Central memory CD8-positive, alpha-beta T cell (primary cell): Measurements from ENCODE around the gene KDM4B.
"Not testable (repeated sequence)": the region's sequence is repeated elsewhere in the genome, so short reads cannot be mapped to it uniquely, and the experiment has no call there.

ENCODE experiments used
- ATAC-seq: fragments of 150-1000 bp; cut with Tn5 transposase; replicated peaks from 2 replicates; pipeline ENCODE4 v1.10.0; 2022; ENCODE audit warnings: mild to moderate bottlenecking, moderate FRiP score, moderate number of reproducible peaks; ENCODE audit not compliant: poor library complexity, severe bottlenecking; ENCODE audit errors: extremely low read depth
- DNase-seq, 2 donors: peaks; one replicate each; pipeline ENCODE4 v3.0.0; 2021; ENCODE audit warnings: low spot score in 2 of 2
- H3K27ac Mint-ChIP-seq: one replicate; pipeline ENCODE4 v1.8.0; 2022; ENCODE audit warnings: low read depth, mild to moderate bottlenecking, moderate library complexity, mixed read lengths
- H3K27me3 Mint-ChIP-seq: one replicate; pipeline ENCODE4 v1.8.0; 2022; ENCODE audit warnings: mixed read lengths
- H3K36me3 Mint-ChIP-seq: one replicate; pipeline ENCODE4 v1.8.0; 2022; ENCODE audit warnings: mild to moderate bottlenecking, moderate library complexity, mixed read lengths; ENCODE audit not compliant: insufficient read depth
- H3K4me1 Mint-ChIP-seq: one replicate; pipeline ENCODE4 v1.8.0; 2022; ENCODE audit warnings: mixed read lengths
- H3K4me3 Mint-ChIP-seq: one replicate; pipeline ENCODE4 v1.8.0; 2022; ENCODE audit warnings: mild to moderate bottlenecking, moderate library complexity, mixed read lengths
- H3K9me3 Mint-ChIP-seq: one replicate; pipeline ENCODE4 v1.8.0; 2022; ENCODE audit warnings: mixed read lengths

The KDM4B gene

DNA sequence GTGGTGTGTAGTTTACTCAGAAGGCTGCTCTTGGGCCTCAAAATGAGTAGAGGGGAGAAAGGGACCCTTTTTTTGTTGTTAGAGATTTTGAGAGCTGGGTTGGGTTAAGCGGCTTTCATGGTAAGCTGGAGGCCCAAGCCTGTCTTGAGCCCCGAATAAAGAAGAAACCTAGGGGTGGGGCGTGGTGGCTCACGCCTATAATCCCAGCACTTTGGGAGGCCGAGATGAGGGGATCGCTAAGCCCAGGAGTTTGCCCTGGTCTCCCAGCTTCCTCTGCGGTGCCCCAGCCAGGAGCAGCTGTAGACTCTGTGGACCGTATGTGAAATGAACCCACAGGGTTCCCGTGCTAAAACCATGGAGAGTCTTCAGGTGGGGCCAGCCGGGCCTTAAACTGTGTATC lies 56.1 kb downstream of the KDM4B start:
- Mint-ChIP-seq H3K27me3 (no peaks in the 10 kb centered on the region), H3K4me3 (no peak overlapping the region), H3K36me3 (peaks cover 2% of the 10 kb centered on the region), H3K27ac (no peak overlapping the region), H3K4me1 (peaks cover 17% of the 10 kb centered on the region), H3K9me3 (no peaks in the 10 kb centered on the region)
- DNase-seq (no peak), ATAC-seq (no peak)

DNA sequence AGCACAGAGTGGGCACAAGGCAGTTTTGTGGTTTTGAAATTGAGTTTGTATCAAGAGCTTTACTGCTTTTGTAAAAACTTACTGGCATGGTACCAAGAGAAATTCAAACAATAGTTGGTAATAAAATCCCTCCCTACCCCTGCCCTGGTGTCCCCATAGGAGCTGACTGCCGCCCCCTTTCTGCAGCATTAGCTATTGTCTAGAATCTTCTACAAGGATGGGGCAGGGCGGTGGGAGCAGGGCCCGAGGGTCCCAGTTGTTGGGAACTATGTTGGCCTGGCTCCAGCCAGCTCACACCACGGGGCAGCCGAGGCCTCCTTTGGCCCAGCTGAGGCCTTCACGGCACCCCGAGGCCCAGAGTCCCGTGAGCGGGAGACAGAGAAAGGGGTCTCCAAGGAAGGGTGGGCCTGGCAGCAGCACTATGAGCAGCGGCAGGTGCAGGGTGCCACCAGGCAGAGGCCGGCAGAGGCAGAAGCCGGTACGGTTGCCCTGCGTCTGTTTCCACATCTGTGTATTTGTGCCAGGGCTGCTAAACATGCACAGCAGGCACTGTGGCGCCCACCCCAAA lies 57.9 kb downstream of the KDM4B start:
- Mint-ChIP-seq H3K27me3 (no peaks in the 10 kb centered on the region), H3K9me3 (no peaks in the 10 kb centered on the region), H3K36me3 (peaks cover 2% of the 10 kb centered on the region), H3K27ac (no peak overlapping the region), H3K4me1 (peaks cover 17% of the 10 kb centered on the region), H3K4me3 (no peak overlapping the region)
- no peak for DNase-seq
- no peak for ATAC-seq

- Mint-ChIP-seq H3K27me3 (no peaks in the 10 kb centered on the region), H3K27ac (peak overlapping the region; percentile 3), H3K4me1 (peaks cover 11% of the 10 kb centered on the region), H3K9me3 (no peaks in the 10 kb centered on the region), H3K36me3 (peaks cover 5% of the 10 kb centered on the region), H3K4me3 (no peak overlapping the region)
- DNase-seq (no peak), ATAC-seq (no peak)
Observed at GRCh38 chr19:5028229-5028886, 59.4 kb downstream of the KDM4B start.

DNA sequence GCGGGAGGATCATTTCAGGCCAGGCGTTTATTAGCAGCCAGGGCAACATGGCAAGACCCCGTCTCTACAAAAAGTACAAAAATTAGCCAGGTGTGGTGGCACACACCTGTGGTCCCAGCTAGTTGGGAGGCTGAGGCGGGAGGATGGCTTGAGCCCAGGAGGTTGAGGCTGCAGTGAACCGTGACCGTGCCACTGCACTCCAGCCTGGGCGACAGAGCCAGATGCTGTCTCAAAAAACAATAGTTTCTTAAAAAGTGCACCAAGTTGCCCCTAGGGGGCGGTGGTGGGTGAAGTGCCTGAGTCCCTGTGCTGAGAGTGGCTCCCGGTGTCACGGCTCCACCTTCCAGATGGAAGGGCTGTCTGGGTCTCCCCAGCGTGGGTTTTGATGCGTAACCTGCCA lies 60.7 kb downstream of the KDM4B start:
- not testable (repeated sequence) for H3K9me3 Mint-ChIP-seq, H3K4me3 Mint-ChIP-seq, H3K27ac Mint-ChIP-seq, H3K27me3 Mint-ChIP-seq
- peaks cover 11% of the 10 kb centered on the region for H3K36me3 Mint-ChIP-seq
- peak; percentile 47 for ATAC-seq
- peak; percentile 46 to 50 for DNase-seq
- H3K4me1 Mint-ChIP-seq: peaks cover 11% of the 10 kb centered on the region

DNA sequence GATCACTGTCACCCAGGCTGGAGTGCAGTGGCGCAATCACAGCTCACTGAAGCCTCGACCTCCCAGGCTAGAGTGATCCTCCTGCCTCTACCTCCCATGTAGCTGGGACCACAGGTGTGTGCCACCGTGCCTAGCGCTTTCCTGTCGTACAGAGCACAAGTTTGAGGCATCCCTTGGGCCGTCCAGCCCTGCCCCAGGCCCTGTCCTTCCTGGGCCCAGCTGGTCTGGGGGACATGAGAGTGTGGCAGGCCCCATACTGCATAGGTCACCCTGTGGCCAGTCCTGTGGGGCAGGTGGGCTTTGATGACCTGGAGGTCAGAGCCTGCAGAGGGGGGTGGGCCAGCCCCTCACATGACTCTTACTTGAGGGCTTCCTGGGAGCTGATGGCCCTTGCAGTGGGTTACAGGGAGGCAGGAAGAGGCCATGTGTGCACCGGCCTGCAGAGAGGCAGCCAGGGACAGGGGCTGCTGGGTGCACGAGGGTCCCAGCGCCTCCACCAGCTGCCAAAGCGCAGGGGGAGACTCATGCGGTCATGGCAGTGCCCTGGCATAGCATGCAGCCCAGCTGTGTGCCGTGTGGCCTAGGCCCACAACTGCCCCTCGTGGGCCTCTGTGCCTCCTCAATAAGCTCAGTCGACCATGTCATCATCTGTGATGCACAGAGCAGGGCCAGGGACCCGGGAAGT lies 61.4 kb downstream of the KDM4B start:
- H3K27ac Mint-ChIP-seq: no peak overlapping the region
- DNase-seq (no peak), ATAC-seq (no peak)
- H3K4me1 Mint-ChIP-seq: peaks cover 11% of the 10 kb centered on the region
- no peaks in the 10 kb centered on the region for H3K9me3 Mint-ChIP-seq
- peaks cover 11% of the 10 kb centered on the region for H3K36me3 Mint-ChIP-seq
- H3K27me3 Mint-ChIP-seq: no peaks in the 10 kb centered on the region
- no peak overlapping the region for H3K4me3 Mint-ChIP-seq

- no peak for ATAC-seq
- Mint-ChIP-seq H3K36me3 (peaks cover 11% of the 10 kb centered on the region), H3K4me3 (no peak overlapping the region), H3K27ac (no peak overlapping the region), H3K27me3 (no peaks in the 10 kb centered on the region), H3K4me1 (peaks cover 11% of the 10 kb centered on the region), H3K9me3 (no peaks in the 10 kb centered on the region)
- no peak for DNase-seq
Observed at GRCh38 chr19:5030822-5031221, 61.9 kb downstream of the KDM4B start.

GRCh38 chr19:5031231-5032100 lies 62.6 kb downstream of the KDM4B start:
- H3K27ac Mint-ChIP-seq: no peak overlapping the region
- DNase-seq (peak; percentile 75 to 78), ATAC-seq (no peak)
- H3K9me3 Mint-ChIP-seq: no peaks in the 10 kb centered on the region
- H3K27me3 Mint-ChIP-seq: no peaks in the 10 kb centered on the region
- peaks cover 11% of the 10 kb centered on the region for H3K4me1 Mint-ChIP-seq
- no peak overlapping the region for H3K4me3 Mint-ChIP-seq
- H3K36me3 Mint-ChIP-seq: peaks cover 11% of the 10 kb centered on the region

- ATAC-seq (no peak), DNase-seq (no peak)
- no peaks in the 10 kb centered on the region for H3K9me3 Mint-ChIP-seq
- no peak overlapping the region for H3K27ac Mint-ChIP-seq
- no peaks in the 10 kb centered on the region for H3K27me3 Mint-ChIP-seq
- H3K4me3 Mint-ChIP-seq: no peak overlapping the region
- peaks cover 11% of the 10 kb centered on the region for H3K36me3 Mint-ChIP-seq
- H3K4me1 Mint-ChIP-seq: peaks cover 16% of the 10 kb centered on the region
Observed at GRCh38 chr19:5032101-5032967, 63.4 kb downstream of the KDM4B start.

- Mint-ChIP-seq H3K9me3 (no peaks in the 10 kb centered on the region), H3K27me3 (no peaks in the 10 kb centered on the region), H3K36me3 (peaks cover 11% of the 10 kb centered on the region), H3K4me3 (no peak overlapping the region), H3K4me1 (peaks cover 16% of the 10 kb centered on the region), H3K27ac (peak overlapping the region; percentile 25)
- DNase-seq (no peak), ATAC-seq (no peak)
Observed at GRCh38 chr19:5035105-5035761, 66.3 kb downstream of the KDM4B start.

DNA sequence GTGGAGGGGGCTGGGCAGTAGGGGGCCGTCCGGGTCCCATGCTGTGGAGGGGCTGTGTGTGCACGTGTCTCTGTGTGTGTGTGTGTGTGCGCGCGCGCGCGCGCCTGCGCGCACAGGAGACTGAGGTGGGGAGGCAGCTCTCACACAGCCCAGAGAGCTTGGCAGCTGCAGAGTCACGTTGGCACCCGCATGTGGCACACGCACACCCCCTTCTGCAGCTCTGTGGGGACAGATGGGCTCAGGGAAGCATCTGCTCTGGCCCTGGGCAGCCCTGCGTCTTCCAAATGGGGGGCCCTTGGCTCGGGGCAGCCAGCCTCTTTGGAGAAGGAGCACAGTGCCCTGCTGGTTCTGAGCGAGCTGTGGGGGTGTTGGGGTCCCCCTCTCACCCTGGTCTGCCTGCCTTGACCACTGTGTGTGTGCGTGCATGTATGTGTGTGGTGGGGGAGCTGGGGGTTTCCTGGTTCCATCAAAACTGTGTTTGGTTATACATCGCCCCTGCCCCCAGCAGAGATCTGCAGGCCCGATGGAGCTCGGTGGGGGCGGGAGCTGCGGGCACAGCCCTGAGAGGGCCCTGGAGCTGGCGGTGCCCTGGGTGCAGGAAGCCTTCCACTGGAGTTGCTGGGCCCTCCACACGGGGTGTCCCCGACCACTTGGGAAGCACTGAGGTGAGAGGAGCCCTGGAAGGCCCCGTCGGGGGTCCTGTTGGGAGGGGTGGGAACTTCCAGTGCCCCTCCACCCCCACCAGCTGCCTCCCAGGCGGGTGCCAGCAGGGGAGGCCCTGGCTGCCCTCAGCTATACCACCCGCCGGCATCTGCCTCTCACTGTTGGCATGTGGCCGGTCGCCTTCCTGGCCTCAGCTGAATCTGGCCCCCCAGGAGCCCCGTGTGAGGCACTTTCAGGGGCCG lies 67.1 kb downstream of the KDM4B start:
- H3K27ac Mint-ChIP-seq: no peak overlapping the region
- H3K4me1 Mint-ChIP-seq: peaks cover 16% of the 10 kb centered on the region
- H3K36me3 Mint-ChIP-seq: peaks cover 12% of the 10 kb centered on the region
- DNase-seq: no peak
- ATAC-seq: no peak
- H3K4me3 Mint-ChIP-seq: no peak overlapping the region
- H3K9me3 Mint-ChIP-seq: no peaks in the 10 kb centered on the region
- no peaks in the 10 kb centered on the region for H3K27me3 Mint-ChIP-seq
